ENCODE results near the gene GLCE. TPM values are rescaled to one million over a fixed set of nuclear protein-coding genes. Genes with fewer than 3 reads are reported as not detected.

GLCE gene
- total RNA-seq, 1 donor from 2014 or later: 13.6 TPM

DNA sequence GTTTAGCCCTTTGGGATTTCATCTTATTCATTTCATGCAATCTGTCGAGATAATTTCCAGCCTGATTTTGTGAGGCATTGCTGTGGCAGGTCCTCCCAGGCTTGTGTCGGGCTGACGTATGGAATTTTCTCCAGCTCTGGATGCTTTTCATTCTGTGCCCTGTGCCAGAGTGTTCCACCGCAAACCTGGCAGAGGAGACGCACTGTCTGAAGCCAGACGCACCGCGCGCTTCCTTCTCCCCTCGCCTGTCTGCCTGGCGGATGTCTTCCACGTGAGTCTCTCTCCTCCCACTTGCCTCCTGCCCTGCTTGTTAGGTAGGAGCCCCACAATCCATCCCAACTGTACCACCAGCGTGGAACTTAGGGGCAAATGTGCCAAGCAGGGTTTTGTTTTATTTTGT is 20.1 kb upstream of the GLCE start:
- no peak overlapping the region for H3K4me3 Mint-ChIP-seq (ENCODE audit: unreplicated experiment)
- Histone ChIP-seq H3K27me3 (ENCODE audit: insufficient read depth, low read length) (peaks cover 57% of the 10 kb centered on the region), H3K4me2 (ENCODE audit: low read length) (no peak overlapping the region), H4K20me1 (ENCODE audit: insufficient read depth, low read length) (no peaks in the 10 kb centered on the region), H2AFZ (ENCODE audit: low read depth, low read length) (no peak overlapping the region), H3K4me1 (ENCODE audit: insufficient read depth, low read length) (peaks cover 3% of the 10 kb centered on the region), H3K36me3 (ENCODE audit: insufficient read depth, low read length) (no peaks in the 10 kb centered on the region), H3K4me3 (ENCODE audit: insufficient read depth, low read depth, low read length) (no peak overlapping the region), H3K27ac (ENCODE audit: low read depth, low read length) (no peak overlapping the region), H3K9me3 (ENCODE audit: insufficient read depth, low read depth, low read length) (no peaks in the 10 kb centered on the region), H3K9ac (ENCODE audit: low read length) (no peak overlapping the region), H3K79me2 (ENCODE audit: insufficient read depth, low read length) (no peaks in the 10 kb centered on the region)
- no peak for DNase-seq (ENCODE audit: low read depth)
- TF ChIP-seq EZH2 (IDR thresholded peaks at IDR 0.05; ENCODE audit: insufficient read depth, low read length): no peak
- TF ChIP-seq CTCF (IDR thresholded peaks at IDR 0.05; ENCODE audit: insufficient read depth, low read depth, low read length): no peak
- H3K36me3 Mint-ChIP-seq (ENCODE audit: low read depth, unreplicated experiment): no peaks in the 10 kb centered on the region
- H3K27me3 Mint-ChIP-seq (ENCODE audit: low read depth, unreplicated experiment): peaks cover 46% of the 10 kb centered on the region
- no peak overlapping the region for H3K27ac Mint-ChIP-seq (ENCODE audit: unreplicated experiment)
- FAIRE-seq: no peak
- H3K9me3 Mint-ChIP-seq (ENCODE audit: unreplicated experiment): peaks cover 1% of the 10 kb centered on the region
- H3K4me1 Mint-ChIP-seq (ENCODE audit: low read depth, unreplicated experiment): peaks cover under 1% of the 10 kb centered on the region

- DNase-seq (ENCODE audit: low read depth) (no peak), FAIRE-seq (no peak)
- Mint-ChIP-seq H3K27ac (ENCODE audit: unreplicated experiment) (no peak overlapping the region), H3K27me3 (ENCODE audit: low read depth, unreplicated experiment) (peaks cover 46% of the 10 kb centered on the region), H3K9me3 (ENCODE audit: unreplicated experiment) (no peaks in the 10 kb centered on the region), H3K4me1 (ENCODE audit: low read depth, unreplicated experiment) (no peaks in the 10 kb centered on the region), H3K4me3 (ENCODE audit: unreplicated experiment) (no peak overlapping the region), H3K36me3 (ENCODE audit: low read depth, unreplicated experiment) (no peaks in the 10 kb centered on the region)
- Histone ChIP-seq H3K4me3 (ENCODE audit: insufficient read depth, low read depth, low read length) (no peak overlapping the region), H3K27me3 (ENCODE audit: insufficient read depth, low read length) (peaks cover 59% of the 10 kb centered on the region), H3K79me2 (ENCODE audit: insufficient read depth, low read length) (no peaks in the 10 kb centered on the region), H2AFZ (ENCODE audit: low read depth, low read length) (no peak overlapping the region), H3K9me3 (ENCODE audit: insufficient read depth, low read depth, low read length) (no peaks in the 10 kb centered on the region), H3K9ac (ENCODE audit: low read length) (no peak overlapping the region), H4K20me1 (ENCODE audit: insufficient read depth, low read length) (no peaks in the 10 kb centered on the region), H3K27ac (ENCODE audit: low read depth, low read length) (no peak overlapping the region), H3K4me2 (ENCODE audit: low read length) (no peak overlapping the region), H3K4me1 (ENCODE audit: insufficient read depth, low read length) (peaks cover 3% of the 10 kb centered on the region), H3K36me3 (ENCODE audit: insufficient read depth, low read length) (no peaks in the 10 kb centered on the region)
- TF ChIP-seq EZH2 (IDR thresholded peaks at IDR 0.05; ENCODE audit: insufficient read depth, low read length) (no peak), CTCF (IDR thresholded peaks at IDR 0.05; ENCODE audit: insufficient read depth, low read depth, low read length) (no peak)
These were observed 19.1 kb upstream of the GLCE start for GRCh38 chr15:69141286-69141701.

GRCh38 chr15:69141833-69142232 is 18.6 kb upstream of the GLCE start:
- Histone ChIP-seq H3K4me1 (ENCODE audit: insufficient read depth, low read length) (peaks cover 3% of the 10 kb centered on the region), H3K27me3 (ENCODE audit: insufficient read depth, low read length) (peaks cover 56% of the 10 kb centered on the region), H3K79me2 (ENCODE audit: insufficient read depth, low read length) (no peaks in the 10 kb centered on the region), H3K4me2 (ENCODE audit: low read length) (no peak overlapping the region), H3K4me3 (ENCODE audit: insufficient read depth, low read depth, low read length) (no peak overlapping the region), H4K20me1 (ENCODE audit: insufficient read depth, low read length) (no peaks in the 10 kb centered on the region), H3K27ac (ENCODE audit: low read depth, low read length) (no peak overlapping the region), H3K9me3 (ENCODE audit: insufficient read depth, low read depth, low read length) (no peaks in the 10 kb centered on the region), H3K9ac (ENCODE audit: low read length) (no peak overlapping the region), H2AFZ (ENCODE audit: low read depth, low read length) (no peak overlapping the region), H3K36me3 (ENCODE audit: insufficient read depth, low read length) (no peaks in the 10 kb centered on the region)
- Mint-ChIP-seq H3K9me3 (ENCODE audit: unreplicated experiment) (no peaks in the 10 kb centered on the region), H3K4me1 (ENCODE audit: low read depth, unreplicated experiment) (no peaks in the 10 kb centered on the region), H3K27me3 (ENCODE audit: low read depth, unreplicated experiment) (peaks cover 45% of the 10 kb centered on the region), H3K4me3 (ENCODE audit: unreplicated experiment) (no peak overlapping the region), H3K27ac (ENCODE audit: unreplicated experiment) (no peak overlapping the region), H3K36me3 (ENCODE audit: low read depth, unreplicated experiment) (no peaks in the 10 kb centered on the region)
- TF ChIP-seq EZH2 (IDR thresholded peaks at IDR 0.05; ENCODE audit: insufficient read depth, low read length) (no peak), CTCF (IDR thresholded peaks at IDR 0.05; ENCODE audit: insufficient read depth, low read depth, low read length) (no peak)
- DNase-seq (ENCODE audit: low read depth): no peak
- no peak for FAIRE-seq
